Nephron progenitor cell (in vitro differentiated cells): ENCODE results near the gene EEFSEC.

Source experiments
- DNase-seq: peaks from one replicate; pipeline ENCODE4 v3.0.0; 2021
- H3K27ac Mint-ChIP-seq: 2 replicates; pipeline ENCODE4 v1.8.0; 2021; ENCODE audit warnings: mild to moderate bottlenecking, moderate library complexity, mixed read lengths
- H3K27me3 Mint-ChIP-seq: 2 replicates; pipeline ENCODE4 v1.8.0; 2021; ENCODE audit warnings: mild to moderate bottlenecking, low read depth, mixed read lengths; ENCODE audit not compliant: poor library complexity
- H3K36me3 Mint-ChIP-seq: 2 replicates; pipeline ENCODE4 v1.8.0; 2021; ENCODE audit warnings: low read depth, mixed read lengths
- H3K4me1 Mint-ChIP-seq: 2 replicates; pipeline ENCODE4 v1.8.0; 2021; ENCODE audit warnings: mixed read lengths
- H3K4me3 Mint-ChIP-seq: 2 replicates; pipeline ENCODE4 v1.8.0; 2021; ENCODE audit warnings: mild to moderate bottlenecking, moderate library complexity, mixed read lengths
- H3K9me3 Mint-ChIP-seq: 2 replicates; pipeline ENCODE4 v1.8.0; 2021; ENCODE audit warnings: mild to moderate bottlenecking, moderate library complexity, mixed read lengths
- TF ChIP-seq, protein P1 (sequence below): fragments of 200-600 bp; sonication (generic); IDR thresholded peaks from 2 replicates; pipeline ENCODE4 v1.5.0; 2021; ENCODE audit warnings: antibody characterized with exemption

EEFSEC gene

DNA sequence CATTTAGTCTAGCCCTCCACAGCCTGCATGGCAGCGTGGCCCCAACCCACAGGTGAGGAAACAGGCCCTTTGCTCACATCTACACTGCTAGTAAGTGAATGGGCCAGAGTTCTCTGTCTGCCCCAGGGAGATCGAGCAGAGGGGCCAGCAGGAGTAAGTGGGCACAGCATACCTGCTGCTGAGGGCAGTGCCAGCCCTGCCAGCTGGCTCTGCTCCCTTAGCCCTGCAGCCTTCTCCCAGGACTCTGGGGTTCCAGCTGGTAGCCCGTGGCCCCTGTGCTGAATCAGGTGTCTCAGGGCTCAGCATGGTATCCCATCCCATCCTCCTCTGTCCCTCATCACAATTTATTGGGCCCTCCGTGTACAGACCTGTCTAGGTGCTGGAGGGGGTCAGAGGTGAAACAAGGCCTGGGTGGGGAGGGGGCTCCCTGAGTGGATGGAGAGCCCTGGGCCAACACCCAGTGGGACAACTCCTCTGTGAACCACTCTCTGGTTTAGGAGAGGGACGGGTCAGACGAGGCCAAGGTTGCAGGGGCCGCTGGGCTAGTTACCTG lies 211.6 kb downstream of the EEFSEC start:
- peaks cover 7% of the 10 kb centered on the region for H3K36me3 Mint-ChIP-seq
- no peak for DNase-seq
- no peaks in the 10 kb centered on the region for H3K9me3 Mint-ChIP-seq
- TF ChIP-seq, protein P1, sequence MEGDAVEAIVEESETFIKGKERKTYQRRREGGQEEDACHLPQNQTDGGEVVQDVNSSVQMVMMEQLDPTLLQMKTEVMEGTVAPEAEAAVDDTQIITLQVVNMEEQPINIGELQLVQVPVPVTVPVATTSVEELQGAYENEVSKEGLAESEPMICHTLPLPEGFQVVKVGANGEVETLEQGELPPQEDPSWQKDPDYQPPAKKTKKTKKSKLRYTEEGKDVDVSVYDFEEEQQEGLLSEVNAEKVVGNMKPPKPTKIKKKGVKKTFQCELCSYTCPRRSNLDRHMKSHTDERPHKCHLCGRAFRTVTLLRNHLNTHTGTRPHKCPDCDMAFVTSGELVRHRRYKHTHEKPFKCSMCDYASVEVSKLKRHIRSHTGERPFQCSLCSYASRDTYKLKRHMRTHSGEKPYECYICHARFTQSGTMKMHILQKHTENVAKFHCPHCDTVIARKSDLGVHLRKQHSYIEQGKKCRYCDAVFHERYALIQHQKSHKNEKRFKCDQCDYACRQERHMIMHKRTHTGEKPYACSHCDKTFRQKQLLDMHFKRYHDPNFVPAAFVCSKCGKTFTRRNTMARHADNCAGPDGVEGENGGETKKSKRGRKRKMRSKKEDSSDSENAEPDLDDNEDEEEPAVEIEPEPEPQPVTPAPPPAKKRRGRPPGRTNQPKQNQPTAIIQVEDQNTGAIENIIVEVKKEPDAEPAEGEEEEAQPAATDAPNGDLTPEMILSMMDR = no peak
- peaks cover 23% of the 10 kb centered on the region for H3K4me1 Mint-ChIP-seq
- H3K4me3 Mint-ChIP-seq = no peak overlapping the region
- H3K27me3 Mint-ChIP-seq = peaks cover 8% of the 10 kb centered on the region
- no peak overlapping the region for H3K27ac Mint-ChIP-seq

DNA sequence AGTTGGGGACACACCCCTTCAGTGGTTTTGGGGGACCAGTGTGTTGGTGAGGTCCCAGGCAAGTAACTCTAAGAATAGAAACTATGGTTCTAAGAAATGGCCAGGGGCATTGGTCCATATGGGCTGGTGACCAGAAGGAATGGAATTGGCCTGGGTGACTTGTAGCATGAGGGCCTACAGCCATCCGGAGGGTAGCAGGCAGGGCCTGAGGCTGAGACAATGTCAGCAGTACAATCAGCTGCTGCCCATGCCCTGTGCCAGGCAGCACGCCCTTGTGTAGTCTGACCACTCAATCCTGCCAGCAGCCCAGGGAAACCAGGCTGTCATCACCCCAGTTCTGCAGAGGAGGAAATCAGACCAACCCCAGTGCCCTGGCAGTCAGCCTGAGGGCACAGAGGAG lies 212.9 kb downstream of the EEFSEC start:
- DNase-seq = no peak
- TF ChIP-seq, protein P1 = no peak
- H3K9me3 Mint-ChIP-seq = no peaks in the 10 kb centered on the region
- H3K4me3 Mint-ChIP-seq = no peak overlapping the region
- H3K27ac Mint-ChIP-seq = no peak overlapping the region
- peaks cover 12% of the 10 kb centered on the region for H3K4me1 Mint-ChIP-seq
- H3K27me3 Mint-ChIP-seq = peaks cover 11% of the 10 kb centered on the region
- H3K36me3 Mint-ChIP-seq = peaks cover 7% of the 10 kb centered on the region

DNA sequence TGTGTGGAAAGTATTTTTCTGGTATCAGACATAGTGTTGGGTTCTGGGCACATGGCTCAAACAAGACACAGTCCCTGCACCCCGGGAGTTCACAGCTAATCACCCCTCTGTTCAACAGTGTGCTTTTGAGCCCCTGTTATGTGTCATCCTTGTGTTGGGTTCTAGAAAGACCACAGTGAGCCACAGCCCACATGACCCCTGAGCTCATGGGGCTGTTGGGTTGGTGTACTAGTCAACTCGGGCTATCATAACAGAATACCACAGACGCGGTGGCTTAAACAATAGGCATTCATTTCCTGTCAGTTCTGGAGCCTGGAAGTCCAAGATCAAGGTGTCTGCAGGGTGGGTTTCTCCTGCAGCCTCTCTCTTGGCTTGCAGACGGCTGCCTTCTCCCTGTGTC lies 213.4 kb downstream of the EEFSEC start:
- H3K9me3 Mint-ChIP-seq = no peaks in the 10 kb centered on the region
- peaks cover 7% of the 10 kb centered on the region for H3K36me3 Mint-ChIP-seq
- H3K27ac Mint-ChIP-seq = no peak overlapping the region
- H3K27me3 Mint-ChIP-seq = peaks cover 14% of the 10 kb centered on the region
- no peak for DNase-seq
- TF ChIP-seq, protein P1 = no peak
- H3K4me3 Mint-ChIP-seq = no peak overlapping the region
- H3K4me1 Mint-ChIP-seq = peaks cover 12% of the 10 kb centered on the region

DNA sequence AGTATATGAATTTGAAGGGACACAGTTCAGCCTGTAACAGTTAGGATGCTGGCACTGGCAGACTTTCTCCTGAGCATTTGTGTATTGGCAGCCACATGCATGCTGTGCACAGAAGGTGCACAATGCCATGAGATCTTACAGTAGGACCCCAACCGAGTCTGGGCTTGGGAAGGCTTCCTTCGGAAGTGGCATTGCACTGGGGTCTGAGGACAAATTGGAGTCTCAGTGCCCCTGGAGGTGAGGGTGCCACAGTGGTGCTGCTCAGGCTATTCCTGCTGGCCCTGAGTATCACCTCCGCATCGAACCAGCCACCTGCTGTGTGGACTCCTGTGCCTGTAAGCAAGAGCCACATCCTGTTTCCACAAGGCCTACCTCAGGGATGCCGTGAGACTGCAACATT lies 213.9 kb downstream of the EEFSEC start:
- Mint-ChIP-seq H3K4me1 (peaks cover 12% of the 10 kb centered on the region), H3K27me3 (peaks cover 14% of the 10 kb centered on the region), H3K36me3 (peaks cover 7% of the 10 kb centered on the region), H3K27ac (no peak overlapping the region), H3K9me3 (no peaks in the 10 kb centered on the region), H3K4me3 (no peak overlapping the region)
- TF ChIP-seq, protein P1 = no peak
- no peak for DNase-seq

DNA sequence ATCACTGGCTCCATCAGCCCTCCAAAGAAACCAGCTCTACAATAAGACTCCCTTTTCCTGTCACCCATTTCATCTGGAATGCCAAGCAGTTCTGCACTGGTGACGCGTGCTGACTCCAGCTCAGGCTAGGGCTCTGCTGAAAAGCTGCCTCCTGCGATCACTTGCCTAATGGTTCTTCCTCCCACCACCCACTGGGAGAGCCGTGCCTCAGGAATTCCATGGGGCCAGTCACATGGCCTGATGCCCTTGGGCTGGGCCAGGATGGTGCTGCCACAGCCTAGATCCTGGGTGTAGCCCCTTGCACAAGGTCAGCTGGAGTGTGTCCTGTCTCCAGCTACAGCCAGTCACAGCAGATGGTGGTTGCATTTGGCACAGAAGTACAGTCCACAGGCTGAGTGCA lies 214.5 kb downstream of the EEFSEC start:
- Mint-ChIP-seq H3K36me3 (peaks cover 9% of the 10 kb centered on the region), H3K27ac (no peak overlapping the region), H3K9me3 (no peaks in the 10 kb centered on the region), H3K4me1 (peaks cover 16% of the 10 kb centered on the region), H3K27me3 (peaks cover 14% of the 10 kb centered on the region), H3K4me3 (no peak overlapping the region)
- TF ChIP-seq, protein P1 = no peak
- DNase-seq = no peak

DNA sequence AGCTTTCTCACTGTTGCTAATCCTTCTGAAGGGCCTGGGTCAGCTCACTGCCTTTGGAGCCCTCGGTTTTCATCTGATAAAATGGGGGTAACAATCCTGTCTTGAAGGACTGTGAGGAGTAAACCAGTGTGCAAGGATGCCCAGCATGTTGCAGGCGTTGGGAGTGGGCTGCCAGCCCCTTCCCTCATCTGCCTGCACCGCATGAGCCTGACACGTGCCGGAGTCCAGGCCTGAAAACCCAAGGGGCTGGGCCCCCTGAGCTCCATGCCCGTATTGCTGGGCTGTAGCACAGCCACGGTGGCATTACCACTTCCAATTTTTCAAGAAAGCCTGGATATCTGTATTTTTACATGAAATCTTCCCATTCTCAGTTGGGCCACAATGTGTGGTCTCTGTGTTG lies 215.3 kb downstream of the EEFSEC start:
- H3K9me3 Mint-ChIP-seq = no peaks in the 10 kb centered on the region
- no peak for DNase-seq
- peaks cover 13% of the 10 kb centered on the region for H3K4me1 Mint-ChIP-seq
- TF ChIP-seq, protein P1 = no peak
- no peak overlapping the region for H3K27ac Mint-ChIP-seq
- peaks cover 13% of the 10 kb centered on the region for H3K36me3 Mint-ChIP-seq
- peaks cover 14% of the 10 kb centered on the region for H3K27me3 Mint-ChIP-seq
- no peak overlapping the region for H3K4me3 Mint-ChIP-seq
